GM23338 (cell line): ENCODE results near the gene USP36. TPM values are rescaled to one million over a fixed set of nuclear protein-coding genes. Genes with fewer than 3 reads are reported as not detected.

Source experiments
- ATAC-seq: fragments of 200-7000 bp; cut with Tn5 transposase; 3 replicates; pipeline ENCODE4 v1.9.1; 2020
- DNase-seq: peaks from one replicate; pipeline ENCODE4 v3.0.0-alpha.2; 2015; ENCODE audit warnings: low spot score
- H2AFZ ChIP-seq: fragments of 200-600 bp; sonication (generic); 2 replicates; pipeline ENCODE4 v1.8.0; 2016; ENCODE audit warnings: antibody characterized with exemption, mild to moderate bottlenecking, moderate library complexity
- H3F3A ChIP-seq: fragments of 200-600 bp; sonication (generic); replicated peaks from 2 replicates; pipeline ENCODE4 v1.8.0; 2017; ENCODE audit warnings: antibody characterized with exemption, mixed run types, low read depth
- H3K27ac ChIP-seq: fragments of 200-600 bp; sonication (generic); 2 replicates; pipeline ENCODE4 v1.6.1; 2016; ENCODE audit warnings: low read depth
- H3K27me3 ChIP-seq: fragments of 200-600 bp; sonication (generic); 2 replicates; pipeline ENCODE4 v1.8.0; 2016; ENCODE audit warnings: mild to moderate bottlenecking, mixed run types, moderate library complexity; ENCODE audit not compliant: insufficient read depth
- H3K36me3 ChIP-seq: fragments of 200-600 bp; sonication (generic); 2 replicates; pipeline ENCODE4 v1.8.0; 2016; ENCODE audit warnings: mild to moderate bottlenecking; ENCODE audit not compliant: insufficient read depth
- H3K4me1 ChIP-seq: fragments of 200-600 bp; sonication (generic); 2 replicates; pipeline ENCODE4 v1.8.0; 2016; ENCODE audit warnings: mild to moderate bottlenecking, moderate library complexity; ENCODE audit not compliant: insufficient read depth
- H3K4me2 ChIP-seq: fragments of 200-600 bp; sonication (generic); 2 replicates; pipeline ENCODE4 v1.7.1; 2017; ENCODE audit warnings: mixed run types
- H3K4me3 ChIP-seq: fragments of 200-600 bp; sonication (generic); 2 replicates; pipeline ENCODE4 v1.6.1; 2016; ENCODE audit warnings: mixed run types
- H3K79me2 ChIP-seq: fragments of 200-600 bp; sonication (generic); replicated peaks from 2 replicates; pipeline ENCODE4 v1.8.0; 2017; ENCODE audit warnings: mild to moderate bottlenecking; ENCODE audit not compliant: insufficient read depth
- H3K9me2 ChIP-seq: fragments of 200-600 bp; sonication (generic); 2 replicates; pipeline ENCODE4 v1.8.0; 2017; ENCODE audit not compliant: insufficient read depth
- H4K20me1 ChIP-seq: fragments of 200-600 bp; sonication (generic); replicated peaks from 2 replicates; pipeline ENCODE4 v1.8.0; 2017; ENCODE audit warnings: mild to moderate bottlenecking; ENCODE audit not compliant: insufficient read depth
- H3K27ac Mint-ChIP-seq: 2 replicates; pipeline ENCODE4 v1.8.0; 2020; ENCODE audit warnings: inconsistent platforms, mild to moderate bottlenecking, moderate library complexity, mixed read lengths
- H3K27me3 Mint-ChIP-seq: 3 replicates; pipeline ENCODE4 v1.8.0; 2022; ENCODE audit warnings: low read depth, mild to moderate bottlenecking, moderate library complexity, mixed read lengths, inconsistent platforms; ENCODE audit not compliant: insufficient read depth, poor library complexity
- H3K36me3 Mint-ChIP-seq: 3 replicates; pipeline ENCODE4 v1.8.0; 2021; ENCODE audit warnings: low read depth, mild to moderate bottlenecking, inconsistent platforms, moderate library complexity, mixed read lengths
- H3K4me1 Mint-ChIP-seq: 3 replicates; pipeline ENCODE4 v1.8.0; 2020; ENCODE audit warnings: mild to moderate bottlenecking, inconsistent platforms, mixed read lengths
- H3K4me3 Mint-ChIP-seq: 3 replicates; pipeline ENCODE4 v1.8.0; 2021; ENCODE audit warnings: moderate library complexity, mild to moderate bottlenecking, inconsistent platforms, mixed read lengths
- H3K9me3 Mint-ChIP-seq: 3 replicates; pipeline ENCODE4 v1.8.0; 2020; ENCODE audit warnings: moderate library complexity, mild to moderate bottlenecking, inconsistent platforms, mixed read lengths
- CREB1 ChIP-seq: fragments of 250-450 bp; sonication (Bioruptor Pico); IDR thresholded peaks from 2 replicates; pipeline ENCODE4 v1.5.0; 2020; ENCODE audit warnings: low read depth, mild to moderate bottlenecking, moderate library complexity
- ETS1 ChIP-seq: IDR thresholded peaks from 2 replicates; pipeline ENCODE4 v1.6.1; 2016; ENCODE audit warnings: antibody characterized with exemption
- EZH2 ChIP-seq: fragments of 200-600 bp; sonication (generic); IDR thresholded peaks from one replicate; pipeline ENCODE4 v1.8.0; 2017; ENCODE audit warnings: antibody characterized with exemption, mild to moderate bottlenecking, low read depth; ENCODE audit not compliant: unreplicated experiment
- EZH2phosphoT487 ChIP-seq: fragments of 200-600 bp; sonication (generic); IDR thresholded peaks from one replicate; pipeline ENCODE4 v1.8.1; 2018; ENCODE audit warnings: antibody characterized with exemption; ENCODE audit not compliant: unreplicated experiment
- JUNB ChIP-seq: IDR thresholded peaks from one replicate; pipeline ENCODE4 v1.6.1; 2016; ENCODE audit warnings: antibody characterized with exemption; ENCODE audit not compliant: unreplicated experiment
- NANOG ChIP-seq: IDR thresholded peaks from 2 replicates; pipeline ENCODE4 v1.6.1; 2016; ENCODE audit warnings: antibody characterized with exemption, borderline replicate concordance
- POLR2AphosphoS5 ChIP-seq: IDR thresholded peaks from 2 replicates; pipeline ENCODE4 v1.6.1; 2016; ENCODE audit warnings: antibody characterized with exemption, low read depth
- REST ChIP-seq: IDR thresholded peaks from one replicate; pipeline ENCODE4 v1.6.1; 2018; ENCODE audit warnings: antibody characterized with exemption; ENCODE audit not compliant: unreplicated experiment
- STAT1 ChIP-seq: IDR thresholded peaks from one replicate; pipeline ENCODE4 v1.6.1; 2016; ENCODE audit warnings: antibody characterized with exemption; ENCODE audit not compliant: unreplicated experiment
- ZNF114 ChIP-seq: fragments of 250-450 bp; sonication (Bioruptor Pico); IDR thresholded peaks from 2 replicates; pipeline ENCODE4 v1.5.0; 2020; ENCODE audit warnings: mild to moderate bottlenecking, moderate library complexity
- ZNF331 ChIP-seq: fragments of 250-450 bp; sonication (Bioruptor Pico); IDR thresholded peaks from 2 replicates; pipeline ENCODE4 v1.5.0; 2020; ENCODE audit warnings: low read depth, mild to moderate bottlenecking, moderate library complexity
- ZNF462 ChIP-seq: fragments of 250-450 bp; sonication (Bioruptor Pico); IDR thresholded peaks from 2 replicates; pipeline ENCODE4 v1.5.0; 2020; ENCODE audit warnings: mild to moderate bottlenecking, moderate library complexity
- polyA plus RNA-seq: library from polyadenylated mRNA; unstranded; fragments of >200 nt; fragmentation: Nextera tagmentation; extraction: Ambion mirVana; gene quantifications from 2 replicates; pipeline ENCODE4 v1.2.1, GENCODE V29; 2016
- total RNA-seq: library from RNA; depleted of rRNA; stranded (reverse); fragments of >200 nt; shearing (Covaris generic); gene quantifications from 2 replicates; pipeline ENCODE4 v1.2.3, GENCODE V29; 2014

Gene USP36
- total and polyA plus RNA-seq, 2 experiments from 2014 or later: 36.2 to 55.5 TPM

- ATAC-seq: no peak
- H3K4me3 ChIP-seq: no peak overlapping the region
- no peaks in the 10 kb centered on the region for H3K79me2 ChIP-seq
- no peak overlapping the region for H2AFZ ChIP-seq
- Mint-ChIP-seq H3K36me3 (no peaks in the 10 kb centered on the region), H3K4me3 (no peak overlapping the region), H3K27me3 (peaks cover 2% of the 10 kb centered on the region), H3K4me1 (no peaks in the 10 kb centered on the region; the same call in 2 of the 3 replicates), H3K27ac (no peak overlapping the region), H3K9me3 (no peaks in the 10 kb centered on the region; the same call in 2 of the 3 replicates)
- H3F3A ChIP-seq: no peaks in the 10 kb centered on the region
- no peaks in the 10 kb centered on the region for H3K36me3 ChIP-seq
- no peaks in the 10 kb centered on the region for H3K9me2 ChIP-seq
- H3K4me1 ChIP-seq: no peaks in the 10 kb centered on the region
- no peaks in the 10 kb centered on the region for H3K27me3 ChIP-seq
- H3K4me2 ChIP-seq: no peak overlapping the region
- TF ChIP-seq CREB1 (CRISPR knock-in tag) (no peak), ZNF331 (CRISPR knock-in tag) (no peak), STAT1 (no peak), REST (no peak), EZH2 (no peak), EZH2phosphoT487 (no peak), ZNF114 (CRISPR knock-in tag) (no peak), POLR2AphosphoS5 (no peak), NANOG (no peak), ZNF462 (CRISPR knock-in tag) (no peak), ETS1 (no peak), JUNB (no peak)
- H3K27ac ChIP-seq: no peak overlapping the region
- H4K20me1 ChIP-seq: no peaks in the 10 kb centered on the region
- DNase-seq: no peak
Observed at GRCh38 chr17:78849026-78849425, 8.4 kb upstream of the USP36 start.
